Parathyroid adenoma (tissue), 2 donors: ENCODE results near the gene TASP1.

Experiments used
- H2AFZ ChIP-seq: fragments of 300-600 bp; sonication (generic); one replicate; pipeline ENCODE4 v1.7.0; 2017; ENCODE audit warnings: antibody characterized with exemption, mild to moderate bottlenecking
- H3K27ac ChIP-seq: fragments of 300-600 bp; sonication (generic); one replicate; pipeline ENCODE4 v1.7.0; 2017
- H3K27me3 ChIP-seq: fragments of 300-600 bp; sonication (generic); one replicate; pipeline ENCODE4 v1.7.0; 2017; ENCODE audit warnings: low read length; ENCODE audit not compliant: control insufficient read depth, insufficient read depth
- H3K36me3 ChIP-seq: fragments of 300-600 bp; sonication (generic); one replicate; pipeline ENCODE4 v1.7.0; 2017; ENCODE audit warnings: low read length; ENCODE audit not compliant: control insufficient read depth, insufficient read depth
- H3K4me1 ChIP-seq: fragments of 300-600 bp; sonication (generic); one replicate; pipeline ENCODE4 v1.7.0; 2017; ENCODE audit warnings: control low read depth
- H3K4me2 ChIP-seq: fragments of 300-600 bp; sonication (generic); one replicate; pipeline ENCODE4 v1.7.0; 2017; ENCODE audit warnings: low read length
- H3K4me3 ChIP-seq: fragments of 300-600 bp; sonication (generic); one replicate; pipeline ENCODE4 v1.7.0; 2017; ENCODE audit warnings: low read depth, low read length
- H3K79me2 ChIP-seq: fragments of 300-600 bp; sonication (generic); one replicate; pipeline ENCODE4 v1.7.0; 2017; ENCODE audit warnings: control low read depth
- H3K9ac ChIP-seq: fragments of 300-600 bp; sonication (generic); one replicate; pipeline ENCODE4 v1.7.0; 2017; ENCODE audit warnings: mild to moderate bottlenecking
- H3K9me3 ChIP-seq: fragments of 300-600 bp; sonication (generic); one replicate; pipeline ENCODE4 v1.7.0; 2017; ENCODE audit warnings: low read length; ENCODE audit not compliant: control insufficient read depth
- TF ChIP-seq, protein P1 (sequence below): fragments of 300-600 bp; sonication (generic); IDR thresholded peaks from one replicate; pipeline ENCODE4 v1.7.0; 2017; ENCODE audit warnings: antibody characterized with exemption, mild to moderate bottlenecking
- donor health status: primary hyperparathyroidism.

TASP1 gene

DNA sequence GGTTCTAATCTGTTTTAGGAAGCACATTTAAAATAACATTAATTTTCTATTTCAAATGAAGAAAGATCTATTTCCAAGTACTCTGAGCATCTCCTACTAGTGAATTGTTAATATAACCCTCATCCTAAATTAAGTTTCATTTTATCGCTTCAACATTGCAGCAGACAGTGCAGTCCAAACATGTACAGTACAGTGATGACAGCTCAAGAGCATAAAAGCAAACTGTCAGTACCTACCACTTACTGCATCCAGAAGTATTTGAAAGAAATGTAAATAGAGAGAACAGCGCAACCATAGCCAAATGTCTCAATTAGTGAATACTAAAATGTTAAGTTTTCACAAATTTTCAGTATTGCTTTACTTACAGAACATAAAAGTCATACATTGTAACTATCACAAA lies 238.3 kb downstream of the TASP1 start:
- H3K4me3 ChIP-seq = no peak overlapping the region
- no peak overlapping the region for H3K27ac ChIP-seq
- TF ChIP-seq, protein P1, sequence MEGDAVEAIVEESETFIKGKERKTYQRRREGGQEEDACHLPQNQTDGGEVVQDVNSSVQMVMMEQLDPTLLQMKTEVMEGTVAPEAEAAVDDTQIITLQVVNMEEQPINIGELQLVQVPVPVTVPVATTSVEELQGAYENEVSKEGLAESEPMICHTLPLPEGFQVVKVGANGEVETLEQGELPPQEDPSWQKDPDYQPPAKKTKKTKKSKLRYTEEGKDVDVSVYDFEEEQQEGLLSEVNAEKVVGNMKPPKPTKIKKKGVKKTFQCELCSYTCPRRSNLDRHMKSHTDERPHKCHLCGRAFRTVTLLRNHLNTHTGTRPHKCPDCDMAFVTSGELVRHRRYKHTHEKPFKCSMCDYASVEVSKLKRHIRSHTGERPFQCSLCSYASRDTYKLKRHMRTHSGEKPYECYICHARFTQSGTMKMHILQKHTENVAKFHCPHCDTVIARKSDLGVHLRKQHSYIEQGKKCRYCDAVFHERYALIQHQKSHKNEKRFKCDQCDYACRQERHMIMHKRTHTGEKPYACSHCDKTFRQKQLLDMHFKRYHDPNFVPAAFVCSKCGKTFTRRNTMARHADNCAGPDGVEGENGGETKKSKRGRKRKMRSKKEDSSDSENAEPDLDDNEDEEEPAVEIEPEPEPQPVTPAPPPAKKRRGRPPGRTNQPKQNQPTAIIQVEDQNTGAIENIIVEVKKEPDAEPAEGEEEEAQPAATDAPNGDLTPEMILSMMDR = no peak
- no peaks in the 10 kb centered on the region for H3K27me3 ChIP-seq
- H3K4me2 ChIP-seq = no peak overlapping the region
- H2AFZ ChIP-seq = no peak overlapping the region
- no peaks in the 10 kb centered on the region for H3K79me2 ChIP-seq
- H3K9ac ChIP-seq = no peak overlapping the region
- H3K36me3 ChIP-seq = no peaks in the 10 kb centered on the region
- no peaks in the 10 kb centered on the region for H3K9me3 ChIP-seq
- no peaks in the 10 kb centered on the region for H3K4me1 ChIP-seq

GRCh38 chr20:13397300-13397724 lies 241.4 kb downstream of the TASP1 start:
- H2AFZ ChIP-seq = no peak overlapping the region
- no peaks in the 10 kb centered on the region for H3K79me2 ChIP-seq
- TF ChIP-seq, protein P1 = no peak
- H3K4me1 ChIP-seq = no peaks in the 10 kb centered on the region
- no peaks in the 10 kb centered on the region for H3K27me3 ChIP-seq
- no peak overlapping the region for H3K4me3 ChIP-seq
- no peaks in the 10 kb centered on the region for H3K9me3 ChIP-seq
- H3K4me2 ChIP-seq = no peak overlapping the region
- no peak overlapping the region for H3K27ac ChIP-seq
- no peaks in the 10 kb centered on the region for H3K36me3 ChIP-seq
- H3K9ac ChIP-seq = no peak overlapping the region

DNA sequence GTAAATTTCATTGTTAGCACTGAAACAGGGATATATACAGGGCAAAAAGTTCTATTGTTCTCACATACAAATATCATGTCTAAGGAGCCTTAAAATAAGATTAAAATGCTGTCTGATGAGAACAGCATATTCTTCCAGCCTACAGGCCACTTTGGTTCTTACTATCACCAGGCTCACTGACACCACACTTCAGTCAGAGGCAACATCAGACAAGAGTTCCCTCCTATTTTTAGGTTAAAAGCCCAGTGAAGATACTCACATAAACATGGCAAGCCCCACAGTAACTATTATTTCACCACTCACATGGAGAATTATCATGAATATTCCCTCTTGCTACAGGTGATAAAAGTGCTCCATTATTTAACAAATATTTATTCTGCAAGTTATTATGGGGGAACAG lies 241.9 kb downstream of the TASP1 start:
- no peaks in the 10 kb centered on the region for H3K36me3 ChIP-seq
- H3K27ac ChIP-seq = no peak overlapping the region
- no peak overlapping the region for H2AFZ ChIP-seq
- no peaks in the 10 kb centered on the region for H3K27me3 ChIP-seq
- H3K4me2 ChIP-seq = no peak overlapping the region
- H3K9me3 ChIP-seq = no peaks in the 10 kb centered on the region
- H3K79me2 ChIP-seq = no peaks in the 10 kb centered on the region
- H3K4me1 ChIP-seq = no peaks in the 10 kb centered on the region
- TF ChIP-seq, protein P1 = no peak
- no peak overlapping the region for H3K4me3 ChIP-seq
- no peak overlapping the region for H3K9ac ChIP-seq

GRCh38 chr20:13396022-13396421 lies 242.7 kb downstream of the TASP1 start:
- no peaks in the 10 kb centered on the region for H3K36me3 ChIP-seq
- H3K79me2 ChIP-seq = no peaks in the 10 kb centered on the region
- no peaks in the 10 kb centered on the region for H3K4me1 ChIP-seq
- no peak overlapping the region for H3K4me3 ChIP-seq
- no peak overlapping the region for H3K27ac ChIP-seq
- H3K27me3 ChIP-seq = no peaks in the 10 kb centered on the region
- no peaks in the 10 kb centered on the region for H3K9me3 ChIP-seq
- H2AFZ ChIP-seq = no peak overlapping the region
- H3K4me2 ChIP-seq = no peak overlapping the region
- H3K9ac ChIP-seq = no peak overlapping the region
- TF ChIP-seq, protein P1 = no peak

DNA sequence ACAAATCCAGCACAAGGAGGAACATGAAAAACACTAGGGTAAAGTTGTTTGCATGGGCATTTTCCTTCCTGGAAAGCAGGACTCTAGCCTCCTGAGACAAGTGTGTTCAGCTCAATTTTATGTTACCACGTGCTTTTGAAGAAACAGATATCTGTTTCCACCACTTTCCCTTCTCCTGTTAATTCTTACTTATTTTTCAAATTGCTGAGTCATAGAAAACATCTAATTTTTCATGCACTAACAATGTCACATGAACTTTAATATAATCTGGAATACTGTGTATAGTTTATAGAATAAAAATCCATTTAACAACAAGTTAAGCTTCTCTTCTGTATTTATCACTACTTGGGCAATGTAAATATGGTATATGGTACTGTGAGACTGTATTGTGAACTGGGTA lies 243.5 kb downstream of the TASP1 start:
- Histone ChIP-seq H3K27me3 (no peaks in the 10 kb centered on the region), H3K4me3 (no peak overlapping the region), H3K9me3 (no peaks in the 10 kb centered on the region), H3K27ac (no peak overlapping the region), H3K4me2 (no peak overlapping the region), H3K4me1 (no peaks in the 10 kb centered on the region), H3K9ac (no peak overlapping the region), H3K36me3 (no peaks in the 10 kb centered on the region), H3K79me2 (no peaks in the 10 kb centered on the region), H2AFZ (no peak overlapping the region)
- TF ChIP-seq, protein P1 = no peak
